ENCODE measurements around the gene UFD1. TPM values are rescaled to one million over a fixed set of nuclear protein-coding genes. Genes with fewer than 3 reads are reported as not detected.

Gene UFD1
- total and polyA plus RNA-seq, 2 of the 4 experiments (the other 2 are of a cell fraction): 149 to 152 TPM

GRCh38 chr22:19434401-19434800 is 44.6 kb downstream of the UFD1 start:
- Histone ChIP-seq H2BK15ac (ENCODE audit: low read depth, low read length) (no peak overlapping the region), H3K14ac (replicated peaks; ENCODE audit: low read depth, low read length) (no peak overlapping the region), H4K8ac (ENCODE audit: low read depth in 2 of 2, low read length in 2 of 2) (no peak overlapping the region), H4K20me1 (ENCODE audit: insufficient read depth, low read length) (peaks cover 13% of the 10 kb centered on the region), H3K36me3 (ENCODE audit: control insufficient read depth, insufficient read depth, low read length) (peaks cover 13% of the 10 kb centered on the region), H3K9me1 (ENCODE audit: insufficient read depth, low read length) (peaks cover 4% of the 10 kb centered on the region; the same call in 1 of the 2 replicates), H3K27me3 (ENCODE audit: control insufficient read depth, insufficient read depth, low read length) (no peaks in the 10 kb centered on the region), H2BK20ac (ENCODE audit: low read depth, low read length) (no peak overlapping the region), H3K27ac (ENCODE audit: insufficient read depth, low read length) (no peak overlapping the region), H3K4me3 (ENCODE audit: insufficient read depth, low read depth, low read length) (no peak overlapping the region), H3K4me1 (ENCODE audit: control insufficient read depth, insufficient read depth, low read length) (peaks cover 2% of the 10 kb centered on the region), H3K18ac (ENCODE audit: low read depth, low read length) (no peak overlapping the region), H3K4ac (ENCODE audit: low read depth, low read length) (no peak overlapping the region), H4K5ac (ENCODE audit: low read depth, low read length) (no peak overlapping the region), H4K91ac (ENCODE audit: insufficient read depth, low read depth, low read length) (no peak overlapping the region), H2AK9ac (replicated peaks; ENCODE audit: low read depth, low read length, poor library complexity) (no peak overlapping the region), H2AK5ac (ENCODE audit: low read depth, low read length) (no peak overlapping the region), H2AFZ (replicated peaks; ENCODE audit: low read length, poor library complexity) (no peak overlapping the region), H3K4me2 (ENCODE audit: low read depth, low read length) (no peak overlapping the region), H3K9me3 (ENCODE audit: control insufficient read depth, insufficient read depth, low read length) (no peaks in the 10 kb centered on the region), H3K79me1 (ENCODE audit: low read depth in 1 of 2, low read length in 2 of 2) (peaks cover 12 to 53% of the 10 kb centered on the region in 2 experiments), H3K56ac (ENCODE audit: extremely low read depth, insufficient read depth, low read length) (no peak overlapping the region), H2BK120ac (ENCODE audit: low read depth, low read length) (no peak overlapping the region), H2BK5ac (ENCODE audit: low read depth, low read length, poor library complexity, severe bottlenecking) (no peak overlapping the region), H3K9ac (ENCODE audit: low read depth, low read length) (no peak overlapping the region), H3K23ac (ENCODE audit: low read depth, low read length) (no peak overlapping the region)
- no TSS peak for BruUV-seq (replicated peaks)
- intact Hi-C loops (cut with micrococcal nuclease): no loop called here
- in situ Hi-C loops (cut with MboI; ENCODE audit: low sequenced_read_pairs): no loop called here
- ATAC-seq (ENCODE audit: low read depth) (no peak), DNase-seq (no peak)
- ChIA-PET CTCF (no interaction called here), POLR2A (ENCODE audit: unreplicated experiment) (no interaction called here)
- TF ChIP-seq RCOR1 (IDR thresholded peaks at IDR 0.05; ENCODE audit: insufficient replicate concordance, low read length): no peak
- no peak for TF ChIP-seq USF2 (IDR thresholded peaks at IDR 0.05; ENCODE audit: low read depth, low read length)
- no peak for TF ChIP-seq MAZ (IDR thresholded peaks at IDR 0.05; ENCODE audit: borderline replicate concordance, low read depth, low read length)
- no peak for TF ChIP-seq CHD1 (IDR thresholded peaks at IDR 0.05; ENCODE audit: low read depth, low read length)
- no peak for TF ChIP-seq CEBPB (IDR thresholded peaks at IDR 0.05; ENCODE audit: low read depth, low read length)
- TF ChIP-seq SMC3 (IDR thresholded peaks at IDR 0.05; ENCODE audit: low read depth, low read length): no peak
- no peak for TF ChIP-seq RAD21 (IDR thresholded peaks at IDR 0.05; ENCODE audit: low read length)
- dilution Hi-C loops (cut with HindIII; ENCODE audit: low sequenced_read_pairs, unreplicated experiment): no loop called here
- no CpG with 5 or more reads among the region's 7 CpGs for WGBS, 2 experiments (ENCODE audit: extremely low coverage in 2 of 2, insufficient read length in 1 of 2)
